Endothelial cell of umbilical vein (primary cell): ENCODE results near the gene DDB1.

ENCODE experiments used
- CTCF ChIP-seq, 2 donors: IDR thresholded peaks; 1 replicate in 1 of 2; 2 replicates in 1 of 2; pipeline ENCODE4 v1.5.1; 2011; ENCODE audit warnings: low read length in 2 of 2, mild to moderate bottlenecking in 2 of 2, moderate library complexity in 2 of 2, control low read depth in 1 of 2, inconsistent platforms in 1 of 2, low read depth in 1 of 2; ENCODE audit not compliant: insufficient read depth in 1 of 2; ENCODE audit errors: extremely low read depth in 1 of 2
- FOS ChIP-seq: IDR thresholded peaks from 2 replicates; pipeline ENCODE4 v1.6.1; 2011; ENCODE audit warnings: mild to moderate bottlenecking, low read length, moderate library complexity, borderline replicate concordance; ENCODE audit not compliant: insufficient read depth
- MAX ChIP-seq: IDR thresholded peaks from 2 replicates; pipeline ENCODE4 v1.6.1; 2011; ENCODE audit not compliant: insufficient read depth, insufficient read length
- POLR2A ChIP-seq: IDR thresholded peaks from 2 replicates; pipeline ENCODE4 v1.6.1; 2012; ENCODE audit warnings: low read depth, mild to moderate bottlenecking, control low read depth, low read length

- TF ChIP-seq POLR2A (no peak), CTCF (IDR thresholded peaks at IDR 0.05; ENCODE audit: extremely low read depth in 1 of 2, insufficient read depth in 1 of 2, low read depth in 1 of 2, low read length in 2 of 2) (no peak), FOS (no peak), MAX (no peak)
Measured at GRCh38 chr11:61295596-61295926, 37.3 kb downstream of the DDB1 start.
